HG02763 (cell line): ENCODE measurements around the gene OR2AG2.
A peak's percentile ranks its signal among the peaks of the same experiment; 100 is the strongest.

Experiments
- ATAC-seq: cut with Tn5 transposase; IDR thresholded peaks from one replicate; pipeline ENCODE4 v1.9.1; 2021; ENCODE audit warnings: mild to moderate bottlenecking, moderate library complexity; ENCODE audit not compliant: unreplicated experiment

OR2AG2 gene

GRCh38 chr11:6745018-6745417, 26.8 kb downstream of the OR2AG2 start:
- no peak for ATAC-seq

- ATAC-seq, result no peak
Observed at GRCh38 chr11:6742260-6742659, 29.5 kb downstream of the OR2AG2 start.

GRCh38 chr11:6738590-6738989, 33.2 kb downstream of the OR2AG2 start:
- no peak for ATAC-seq

- peak; percentile 79 for ATAC-seq
Observed at GRCh38 chr11:6737872-6738466, 33.8 kb downstream of the OR2AG2 start.

- no peak for ATAC-seq
Observed at GRCh38 chr11:6736495-6737121, 35.2 kb downstream of the OR2AG2 start.

- no peak for ATAC-seq
Observed at GRCh38 chr11:6735306-6735705, 36.5 kb downstream of the OR2AG2 start.

GRCh38 chr11:6734616-6735015, 37.2 kb downstream of the OR2AG2 start:
- ATAC-seq, result no peak

- ATAC-seq, result no peak
Observed at GRCh38 chr11:6733326-6734275, 38.2 kb downstream of the OR2AG2 start.

GRCh38 chr11:6727971-6728760, 43.6 kb downstream of the OR2AG2 start:
- ATAC-seq, result no peak

- no peak for ATAC-seq
Observed at GRCh38 chr11:6725386-6725896, 46.3 kb downstream of the OR2AG2 start.

GRCh38 chr11:6724013-6724412, 47.8 kb downstream of the OR2AG2 start:
- no peak for ATAC-seq

GRCh38 chr11:6721343-6721742, 50.4 kb downstream of the OR2AG2 start:
- no peak for ATAC-seq

- ATAC-seq, result no peak
Observed at GRCh38 chr11:6719576-6719975, 52.2 kb downstream of the OR2AG2 start.

- ATAC-seq, result no peak
Observed at GRCh38 chr11:6717426-6717825, 54.4 kb downstream of the OR2AG2 start.
